ENCODE measurements around the gene PTPRC.

- TF ChIP-seq EZH2 (IDR thresholded peaks at IDR 0.05; ENCODE audit: insufficient read depth, poor library complexity, severe bottlenecking) (no peak), EZH2phosphoT487 (IDR thresholded peaks at IDR 0.05; ENCODE audit: insufficient read depth, low read depth) (no peak)
Observed at GRCh38 chr1:198714271-198714670, 75.4 kb downstream of the PTPRC start.

Measured in GM23248 (cell line).